Measurements from ENCODE around the gene RASGRF1.
A peak's percentile ranks its signal among the peaks of the same experiment; 100 is the strongest.

Gene RASGRF1

DNA sequence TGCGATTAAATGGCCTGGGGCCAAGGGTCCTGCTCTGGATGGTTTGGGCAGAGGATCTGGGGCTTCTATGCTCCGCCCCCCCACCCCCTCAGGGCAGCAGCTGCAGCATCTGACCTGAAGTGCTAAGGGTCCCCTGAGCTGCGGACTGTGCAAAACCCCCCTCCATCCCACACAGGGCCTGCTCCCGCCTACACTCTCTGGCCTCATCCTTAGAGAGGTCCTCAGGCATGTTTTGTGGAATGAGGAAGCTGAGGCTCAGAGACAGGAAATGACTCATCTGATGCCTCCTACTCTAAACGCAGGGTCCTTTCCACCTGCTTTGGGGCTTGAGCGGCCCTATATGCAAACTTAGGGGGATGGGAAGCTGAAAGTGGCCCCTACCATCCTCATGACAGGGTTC, 86.2 kb downstream of the RASGRF1 start:
- TF ChIP-seq ISL1 (CRISPR knock-in tag; IDR thresholded peaks at IDR 0.05): no peak
- no peak for TF ChIP-seq ZNF70 (CRISPR knock-in tag; IDR thresholded peaks at IDR 0.05)
- TF ChIP-seq, protein P1, sequence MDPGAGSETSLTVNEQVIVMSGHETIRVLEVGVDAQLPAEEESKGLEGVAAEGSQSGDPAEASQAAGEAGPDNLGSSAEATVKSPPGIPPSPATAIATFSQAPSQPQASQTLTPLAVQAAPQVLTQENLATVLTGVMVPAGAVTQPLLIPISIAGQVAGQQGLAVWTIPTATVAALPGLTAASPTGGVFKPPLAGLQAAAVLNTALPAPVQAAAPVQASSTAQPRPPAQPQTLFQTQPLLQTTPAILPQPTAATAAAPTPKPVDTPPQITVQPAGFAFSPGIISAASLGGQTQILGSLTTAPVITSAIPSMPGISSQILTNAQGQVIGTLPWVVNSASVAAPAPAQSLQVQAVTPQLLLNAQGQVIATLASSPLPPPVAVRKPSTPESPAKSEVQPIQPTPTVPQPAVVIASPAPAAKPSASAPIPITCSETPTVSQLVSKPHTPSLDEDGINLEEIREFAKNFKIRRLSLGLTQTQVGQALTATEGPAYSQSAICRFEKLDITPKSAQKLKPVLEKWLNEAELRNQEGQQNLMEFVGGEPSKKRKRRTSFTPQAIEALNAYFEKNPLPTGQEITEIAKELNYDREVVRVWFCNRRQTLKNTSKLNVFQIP (CRISPR knock-in tag; IDR thresholded peaks at IDR 0.05; ENCODE audit: borderline replicate concordance, low read depth): no peak
- TF ChIP-seq ZFP3 (CRISPR knock-in tag; IDR thresholded peaks at IDR 0.05): peak; percentile 68
- TF ChIP-seq ZNF8 (CRISPR knock-in tag; IDR thresholded peaks at IDR 0.05): no peak
- TF ChIP-seq GLIS3 (CRISPR knock-in tag; IDR thresholded peaks at IDR 0.05): no peak
- ATAC-seq: peak; percentile 80

GRCh38 chr15:79003896-79004295, 86.7 kb downstream of the RASGRF1 start:
- TF ChIP-seq BACH2 (CRISPR knock-in tag; IDR thresholded peaks at IDR 0.05; ENCODE audit: borderline replicate concordance) (no peak), ZNF70 (CRISPR knock-in tag; IDR thresholded peaks at IDR 0.05) (no peak), SNAI2 (CRISPR knock-in tag; IDR thresholded peaks at IDR 0.05) (no peak), CSDC2 (CRISPR knock-in tag; IDR thresholded peaks at IDR 0.05) (no peak), ZFP3 (CRISPR knock-in tag; IDR thresholded peaks at IDR 0.05) (no peak)
- TF ChIP-seq, protein P2, sequence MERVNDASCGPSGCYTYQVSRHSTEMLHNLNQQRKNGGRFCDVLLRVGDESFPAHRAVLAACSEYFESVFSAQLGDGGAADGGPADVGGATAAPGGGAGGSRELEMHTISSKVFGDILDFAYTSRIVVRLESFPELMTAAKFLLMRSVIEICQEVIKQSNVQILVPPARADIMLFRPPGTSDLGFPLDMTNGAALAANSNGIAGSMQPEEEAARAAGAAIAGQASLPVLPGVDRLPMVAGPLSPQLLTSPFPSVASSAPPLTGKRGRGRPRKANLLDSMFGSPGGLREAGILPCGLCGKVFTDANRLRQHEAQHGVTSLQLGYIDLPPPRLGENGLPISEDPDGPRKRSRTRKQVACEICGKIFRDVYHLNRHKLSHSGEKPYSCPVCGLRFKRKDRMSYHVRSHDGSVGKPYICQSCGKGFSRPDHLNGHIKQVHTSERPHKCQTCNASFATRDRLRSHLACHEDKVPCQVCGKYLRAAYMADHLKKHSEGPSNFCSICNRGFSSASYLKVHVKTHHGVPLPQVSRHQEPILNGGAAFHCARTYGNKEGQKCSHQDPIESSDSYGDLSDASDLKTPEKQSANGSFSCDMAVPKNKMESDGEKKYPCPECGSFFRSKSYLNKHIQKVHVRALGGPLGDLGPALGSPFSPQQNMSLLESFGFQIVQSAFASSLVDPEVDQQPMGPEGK (CRISPR knock-in tag; IDR thresholded peaks at IDR 0.05; ENCODE audit: borderline replicate concordance): no peak
- no peak for ATAC-seq

DNA sequence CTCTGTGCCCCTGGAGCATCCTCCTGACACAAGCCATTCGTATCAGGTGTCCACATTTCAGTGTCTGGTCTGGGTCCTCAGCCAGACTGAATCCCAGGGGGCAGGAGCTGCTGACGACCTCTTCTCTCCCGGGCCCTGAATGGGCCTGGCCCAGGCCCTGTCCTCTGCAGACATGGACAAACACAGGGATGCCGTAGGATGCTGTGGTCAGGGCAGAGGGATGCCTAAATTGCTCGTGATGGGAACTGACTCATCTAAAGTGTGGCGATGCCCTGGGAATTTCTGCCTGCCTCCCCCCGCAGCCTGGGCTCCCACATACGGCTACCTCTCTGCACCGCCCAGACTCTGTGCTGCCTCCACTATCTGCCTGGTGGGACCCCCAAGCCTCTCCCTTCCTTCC, 87.3 kb downstream of the RASGRF1 start:
- peak; percentile 13; the same call in 1 of the 3 replicates for ATAC-seq

GRCh38 chr15:79002581-79002980, 88.0 kb downstream of the RASGRF1 start:
- ATAC-seq: no peak
- TF ChIP-seq CSDC2 (CRISPR knock-in tag; IDR thresholded peaks at IDR 0.05): no peak
- no peak for TF ChIP-seq ISL1 (CRISPR knock-in tag; IDR thresholded peaks at IDR 0.05)
- no peak for TF ChIP-seq PPARA (CRISPR knock-in tag; IDR thresholded peaks at IDR 0.05; ENCODE audit: borderline replicate concordance)

More for the DNA sequence above, 87.3 kb downstream of the RASGRF1 start:
- TF ChIP-seq CSRNP3 (CRISPR knock-in tag; IDR thresholded peaks at IDR 0.05) (no peak), CSDC2 (CRISPR knock-in tag; IDR thresholded peaks at IDR 0.05) (no peak), ZFP3 (CRISPR knock-in tag; IDR thresholded peaks at IDR 0.05) (no peak), TOX (CRISPR knock-in tag; IDR thresholded peaks at IDR 0.05; ENCODE audit: borderline replicate concordance) (no peak)

- no peak for ATAC-seq
Observed at GRCh38 chr15:78999636-79000035, 90.9 kb downstream of the RASGRF1 start.

More at GRCh38 chr15:78999636-79000035, 90.9 kb downstream of the RASGRF1 start:
- TF ChIP-seq TOX (CRISPR knock-in tag; IDR thresholded peaks at IDR 0.05; ENCODE audit: borderline replicate concordance) (no peak), OSR1 (CRISPR knock-in tag; IDR thresholded peaks at IDR 0.05) (no peak), BACH2 (CRISPR knock-in tag; IDR thresholded peaks at IDR 0.05; ENCODE audit: borderline replicate concordance) (no peak), ZNF565 (CRISPR knock-in tag; conservative IDR thresholded peaks at IDR 0.05; ENCODE audit: low read depth) (no peak), ZNF8 (CRISPR knock-in tag; IDR thresholded peaks at IDR 0.05) (no peak), ZFP3 (CRISPR knock-in tag; IDR thresholded peaks at IDR 0.05) (no peak), CSRNP3 (CRISPR knock-in tag; IDR thresholded peaks at IDR 0.05) (no peak), ZFP30 (CRISPR knock-in tag; IDR thresholded peaks at IDR 0.05) (no peak), CSDC2 (CRISPR knock-in tag; IDR thresholded peaks at IDR 0.05) (no peak), ARNTL (CRISPR knock-in tag; IDR thresholded peaks at IDR 0.05; ENCODE audit: borderline replicate concordance, low read depth) (no peak), GLIS3 (CRISPR knock-in tag; IDR thresholded peaks at IDR 0.05) (no peak), PPARA (CRISPR knock-in tag; IDR thresholded peaks at IDR 0.05; ENCODE audit: borderline replicate concordance) (no peak), ZC3H10 (CRISPR knock-in tag; IDR thresholded peaks at IDR 0.05) (no peak), ESRRG (CRISPR knock-in tag; IDR thresholded peaks at IDR 0.05) (no peak)

Data from SK-N-SH treated with all-trans-retinoic acid at 6 μM for 48 hours (cell line).